ENCODE results near the gene EDNRB.
"Not testable (repeated sequence)": the region's sequence is repeated elsewhere in the genome, so short reads cannot be mapped to it uniquely, and the experiment has no call there.

The EDNRB gene

GRCh38 chr13:77918391-77919245, at the start of gene EDNRB:
Gene EDNRB (minus strand): TSS chr13:77918831. CDS start chr13:77918573, 258 bp downstream.
- DNase-seq, result no peak

GRCh38 chr13:77966671-77967070, 48.0 kb upstream of the EDNRB start:
- no peak for DNase-seq

- no peak for DNase-seq
Measured at GRCh38 chr13:77952737-77953136, 34.1 kb upstream of the EDNRB start.

GRCh38 chr13:77952276-77952675, 33.6 kb upstream of the EDNRB start:
- DNase-seq, result no peak

- no peak for DNase-seq
Measured at GRCh38 chr13:77946522-77946921, 27.9 kb upstream of the EDNRB start.

GRCh38 chr13:77935063-77935462, 16.4 kb upstream of the EDNRB start:
- DNase-seq, result not testable (repeated sequence)

- no peak for DNase-seq
Measured at GRCh38 chr13:77930430-77930829, 11.8 kb upstream of the EDNRB start.

- DNase-seq, result no peak
Measured at GRCh38 chr13:77928909-77929308, 10.3 kb upstream of the EDNRB start.

- DNase-seq, result no peak
Measured at GRCh38 chr13:77925616-77926015, 7.0 kb upstream of the EDNRB start.

- DNase-seq, result no peak
Measured at GRCh38 chr13:77919921-77920294, 1.3 kb upstream of the EDNRB start.

- no peak for DNase-seq
Measured at GRCh38 chr13:77919246-77919920, 752 bp upstream of the EDNRB start.

GRCh38 chr13:77916488-77916887, 2.1 kb downstream of the EDNRB start:
- no peak for DNase-seq

- DNase-seq, result no peak
Measured at GRCh38 chr13:77915686-77916085, 2.9 kb downstream of the EDNRB start.

- no peak for DNase-seq
Measured at GRCh38 chr13:77913003-77913402, 5.6 kb downstream of the EDNRB start.

- no peak for DNase-seq
Measured at GRCh38 chr13:77911751-77912150, 6.9 kb downstream of the EDNRB start.

- DNase-seq, result no peak
Measured at GRCh38 chr13:77909827-77910226, 8.8 kb downstream of the EDNRB start.

- no peak for DNase-seq
Measured at GRCh38 chr13:77908531-77908930, 10.1 kb downstream of the EDNRB start.

GRCh38 chr13:77907666-77908341, 10.8 kb downstream of the EDNRB start:
- no peak for DNase-seq

- DNase-seq, result no peak
Measured at GRCh38 chr13:77904031-77904430, 14.6 kb downstream of the EDNRB start.

- no peak for DNase-seq
Measured at GRCh38 chr13:77903435-77903834, 15.2 kb downstream of the EDNRB start.

GRCh38 chr13:77902319-77902963, 16.2 kb downstream of the EDNRB start:
- no peak for DNase-seq

GRCh38 chr13:77898097-77898496, 20.5 kb downstream of the EDNRB start:
- DNase-seq, result no peak

GRCh38 chr13:77896977-77897376, 21.7 kb downstream of the EDNRB start:
- DNase-seq, result no peak
